HEK293 (cell line): ENCODE measurements around the gene CERS3.

Source experiments
- CTCF ChIA-PET: fragments of 350-600 bp; formaldehyde crosslinking; extraction: SDS; loops from one replicate; lab custom pipeline; 2021; ENCODE audit warnings: antibody characterized with exemption; lab: Yijun Ruan, JAX
- POLR2A ChIA-PET: fragments of 300-600 bp; formaldehyde crosslinking; extraction: SDS; loops from one replicate; lab custom pipeline; 2020; ENCODE audit warnings: antibody characterized with exemption, inconsistent platforms; lab: Yijun Ruan, JAX
- H3K27ac ChIP-seq: fragments of 200-500 bp; sonication (Bioruptor generic); 2 replicates; pipeline ENCODE4 v1.5.1; 2014; ENCODE audit warnings: low read depth, low read length, control low read depth, inconsistent platforms; ENCODE audit errors: extremely low read depth
- H3K36me3 ChIP-seq, 2 experiments: fragments of 200-500 bp in 1 of 2; sonication (Bioruptor generic) in 1 of 2; 1 replicate in 1 of 2; 2 replicates in 1 of 2; pipeline ENCODE4 v1.5.1; 2014 to 2017; ENCODE audit warnings: inconsistent platforms in 2 of 2, low read length in 2 of 2; ENCODE audit not compliant: control insufficient read depth in 2 of 2, insufficient read depth in 1 of 2
- H3K4me1 ChIP-seq: fragments of 200-500 bp; sonication (Bioruptor generic); 2 replicates; pipeline ENCODE4 v1.5.1; 2014; ENCODE audit warnings: mild to moderate bottlenecking, low read length, inconsistent platforms; ENCODE audit not compliant: control insufficient read depth, insufficient read depth
- H3K4me3 ChIP-seq: 2 replicates; pipeline ENCODE4 v1.5.1; 2011; ENCODE audit warnings: low read depth, mild to moderate bottlenecking, control low read depth, low read length, moderate library complexity
- H3K9me3 ChIP-seq: fragments of 200-500 bp; sonication (Bioruptor generic); 2 replicates; pipeline ENCODE4 v1.5.1; 2014; ENCODE audit warnings: low read depth, low read length, inconsistent platforms; ENCODE audit not compliant: control insufficient read depth, insufficient read depth
- KLF1 ChIP-seq: fragments of 450-650 bp; formaldehyde crosslinking; IDR thresholded peaks from 2 replicates; pipeline ENCODE4 v1.5.1; 2016; ENCODE audit warnings: missing biosample characterization, missing genetic modification characterization
- RBAK ChIP-seq: fragments of 450-650 bp; formaldehyde crosslinking; IDR thresholded peaks from 2 replicates; pipeline ENCODE4 v1.5.1; 2016; ENCODE audit warnings: missing biosample characterization, missing genetic modification characterization
- SALL2 ChIP-seq: fragments of 450-650 bp; formaldehyde crosslinking; IDR thresholded peaks from 2 replicates; pipeline ENCODE4 v1.5.0; 2017; ENCODE audit warnings: missing biosample characterization, mild to moderate bottlenecking, missing genetic modification characterization, borderline replicate concordance
- SETDB1 ChIP-seq: IDR thresholded peaks from one replicate; pipeline ENCODE4 v1.6.1; 2017; ENCODE audit warnings: mild to moderate bottlenecking, low read length, moderate library complexity, mixed read lengths; ENCODE audit not compliant: insufficient read length
- ZNF148 ChIP-seq: fragments of 450-650 bp; formaldehyde crosslinking; IDR thresholded peaks from 2 replicates; pipeline ENCODE4 v1.5.0; 2017; ENCODE audit warnings: missing biosample characterization, missing genetic modification characterization, borderline replicate concordance
- ZNF223 ChIP-seq: fragments of 450-650 bp; formaldehyde crosslinking; IDR thresholded peaks from 2 replicates; pipeline ENCODE4 v1.5.1; 2016; ENCODE audit warnings: missing biosample characterization, missing genetic modification characterization
- ZNF354C ChIP-seq: fragments of 450-650 bp; formaldehyde crosslinking; IDR thresholded peaks from 2 replicates; pipeline ENCODE4 v1.5.1; 2016; ENCODE audit warnings: missing biosample characterization, missing genetic modification characterization, low read depth, borderline replicate concordance
- ZNF398 ChIP-seq: fragments of 450-650 bp; formaldehyde crosslinking; IDR thresholded peaks from 2 replicates; pipeline ENCODE4 v1.5.1; 2017; ENCODE audit warnings: missing biosample characterization, missing genetic modification characterization
- ZNF404 ChIP-seq: fragments of 450-650 bp; formaldehyde crosslinking; IDR thresholded peaks from 2 replicates; pipeline ENCODE4 v1.5.1; 2017; ENCODE audit warnings: missing biosample characterization, missing genetic modification characterization
- ZNF423 ChIP-seq: fragments of 450-650 bp; formaldehyde crosslinking; IDR thresholded peaks from 2 replicates; pipeline ENCODE4 v1.5.1; 2016; ENCODE audit warnings: missing biosample characterization, missing genetic modification characterization
- ZNF521 ChIP-seq: fragments of 450-650 bp; formaldehyde crosslinking; IDR thresholded peaks from 2 replicates; pipeline ENCODE4 v1.5.1; 2017; ENCODE audit warnings: missing biosample characterization, mild to moderate bottlenecking, missing genetic modification characterization
- ZNF76 ChIP-seq: fragments of 450-650 bp; formaldehyde crosslinking; IDR thresholded peaks from 2 replicates; pipeline ENCODE4; 2016; ENCODE audit warnings: low read depth, missing biosample characterization, missing genetic modification characterization, borderline replicate concordance
- ZNF791 ChIP-seq: fragments of 450-650 bp; formaldehyde crosslinking; IDR thresholded peaks from 2 replicates; pipeline ENCODE4 v1.5.1; 2016; ENCODE audit warnings: missing biosample characterization, missing genetic modification characterization
- TF ChIP-seq, protein P1 (sequence below): fragments of 450-650 bp; formaldehyde crosslinking; IDR thresholded peaks from 2 replicates; pipeline ENCODE4 v1.5.1; 2016; ENCODE audit warnings: missing biosample characterization, missing genetic modification characterization
- TF ChIP-seq, protein P2 (sequence below): fragments of 450-650 bp; formaldehyde crosslinking; conservative IDR thresholded peaks from 2 replicates; pipeline ENCODE4 v1.5.1; 2016; ENCODE audit warnings: low read depth, missing biosample characterization, missing genetic modification characterization

CERS3 gene

GRCh38 chr15:100461049-100461448, 67.7 kb downstream of the CERS3 start (continued):
- no peak for TF ChIP-seq SALL2 (tag by site-specific recombination)
- no peak for TF ChIP-seq ZNF148 (tag by site-specific recombination)
- TF ChIP-seq ZNF423 (tag by site-specific recombination), result no peak
- TF ChIP-seq, all 188 proteins: peak for 0

DNA sequence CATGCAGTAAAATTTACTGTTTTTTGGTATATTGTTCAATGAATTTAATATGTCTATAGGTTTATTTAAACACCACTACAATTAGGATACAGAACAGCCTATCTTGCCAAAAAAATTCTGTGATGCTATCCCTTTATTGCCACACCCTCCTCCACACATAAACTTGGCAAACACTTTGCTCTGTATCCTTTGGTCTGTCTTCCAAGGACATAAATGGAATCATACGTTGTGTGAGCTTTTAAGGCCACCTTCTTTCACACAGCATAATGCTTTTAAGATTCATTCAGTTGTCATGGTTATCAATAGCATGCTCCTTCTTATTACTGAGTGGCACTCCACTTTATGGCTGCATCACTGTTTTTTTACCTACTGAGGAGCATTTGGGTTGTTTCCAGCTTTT, 71.5 kb downstream of the CERS3 start:
- no peaks in the 10 kb centered on the region for H3K36me3 ChIP-seq
- ChIA-PET POLR2A (no interaction called here), CTCF (interaction anchor here (0.5 kb wide), 1 partner anchor 1045 kb away, joined by 3 read pairs; no protein-coding TSS in a partner anchor)
- no peaks in the 10 kb centered on the region for H3K9me3 ChIP-seq
- H3K4me3 ChIP-seq, result no peak overlapping the region
- H3K4me1 ChIP-seq, result no peaks in the 10 kb centered on the region
- TF ChIP-seq SETDB1 (peak; percentile 55), ZNF791 (tag by site-specific recombination) (no peak)
- no peak overlapping the region for H3K27ac ChIP-seq

DNA sequence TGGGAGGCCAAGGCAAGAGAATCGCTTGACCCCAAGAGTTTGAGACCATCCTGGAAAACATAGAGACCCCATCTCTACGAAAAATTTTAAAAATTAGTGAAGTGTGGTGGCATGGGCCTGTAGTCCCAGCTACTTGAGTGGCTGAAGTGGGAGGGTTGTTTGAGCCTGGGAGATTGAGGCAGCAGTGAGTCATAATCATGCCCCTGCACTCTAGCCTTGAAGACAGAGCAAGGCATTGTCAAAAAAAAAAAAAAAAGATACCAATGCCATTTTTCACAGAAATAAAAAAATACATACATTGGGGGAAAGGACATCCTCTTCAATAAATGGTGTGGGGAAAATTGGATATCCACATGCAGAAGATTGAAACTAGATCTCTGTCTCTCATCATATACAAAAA, 74.6 kb downstream of the CERS3 start:
- no peaks in the 10 kb centered on the region for H3K36me3 ChIP-seq
- POLR2A ChIA-PET, result no interaction called here
- H3K27ac ChIP-seq, result no peak overlapping the region
- no peak overlapping the region for H3K4me3 ChIP-seq
- no peaks in the 10 kb centered on the region for H3K9me3 ChIP-seq
- CTCF ChIA-PET, result interaction anchor here (0.6 kb wide), 1 partner anchor 1215 kb away, joined by 4 read pairs; no protein-coding TSS in a partner anchor
- no peaks in the 10 kb centered on the region for H3K4me1 ChIP-seq
- TF ChIP-seq ZNF354C (tag by site-specific recombination) (no peak), ZNF76 (no peak), ZNF148 (tag by site-specific recombination) (no peak), RBAK (tag by site-specific recombination) (no peak), KLF1 (tag by site-specific recombination) (no peak), ZNF404 (tag by site-specific recombination) (no peak), ZNF223 (tag by site-specific recombination) (no peak), ZNF521 (tag by site-specific recombination) (no peak), ZNF398 (no peak)
- TF ChIP-seq, protein P1, sequence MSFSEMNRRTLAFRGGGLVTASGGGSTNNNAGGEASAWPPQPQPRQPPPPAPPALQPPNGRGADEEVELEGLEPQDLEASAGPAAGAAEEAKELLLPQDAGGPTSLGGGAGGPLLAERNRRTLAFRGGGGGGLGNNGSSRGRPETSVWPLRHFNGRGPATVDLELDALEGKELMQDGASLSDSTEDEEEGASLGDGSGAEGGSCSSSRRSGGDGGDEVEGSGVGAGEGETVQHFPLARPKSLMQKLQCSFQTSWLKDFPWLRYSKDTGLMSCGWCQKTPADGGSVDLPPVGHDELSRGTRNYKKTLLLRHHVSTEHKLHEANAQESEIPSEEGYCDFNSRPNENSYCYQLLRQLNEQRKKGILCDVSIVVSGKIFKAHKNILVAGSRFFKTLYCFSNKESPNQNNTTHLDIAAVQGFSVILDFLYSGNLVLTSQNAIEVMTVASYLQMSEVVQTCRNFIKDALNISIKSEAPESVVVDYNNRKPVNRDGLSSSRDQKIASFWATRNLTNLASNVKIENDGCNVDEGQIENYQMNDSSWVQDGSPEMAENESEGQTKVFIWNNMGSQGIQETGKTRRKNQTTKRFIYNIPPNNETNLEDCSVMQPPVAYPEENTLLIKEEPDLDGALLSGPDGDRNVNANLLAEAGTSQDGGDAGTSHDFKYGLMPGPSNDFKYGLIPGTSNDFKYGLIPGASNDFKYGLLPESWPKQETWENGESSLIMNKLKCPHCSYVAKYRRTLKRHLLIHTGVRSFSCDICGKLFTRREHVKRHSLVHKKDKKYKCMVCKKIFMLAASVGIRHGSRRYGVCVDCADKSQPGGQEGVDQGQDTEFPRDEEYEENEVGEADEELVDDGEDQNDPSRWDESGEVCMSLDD (tag by site-specific recombination), result no peak
- TF ChIP-seq, protein P2, sequence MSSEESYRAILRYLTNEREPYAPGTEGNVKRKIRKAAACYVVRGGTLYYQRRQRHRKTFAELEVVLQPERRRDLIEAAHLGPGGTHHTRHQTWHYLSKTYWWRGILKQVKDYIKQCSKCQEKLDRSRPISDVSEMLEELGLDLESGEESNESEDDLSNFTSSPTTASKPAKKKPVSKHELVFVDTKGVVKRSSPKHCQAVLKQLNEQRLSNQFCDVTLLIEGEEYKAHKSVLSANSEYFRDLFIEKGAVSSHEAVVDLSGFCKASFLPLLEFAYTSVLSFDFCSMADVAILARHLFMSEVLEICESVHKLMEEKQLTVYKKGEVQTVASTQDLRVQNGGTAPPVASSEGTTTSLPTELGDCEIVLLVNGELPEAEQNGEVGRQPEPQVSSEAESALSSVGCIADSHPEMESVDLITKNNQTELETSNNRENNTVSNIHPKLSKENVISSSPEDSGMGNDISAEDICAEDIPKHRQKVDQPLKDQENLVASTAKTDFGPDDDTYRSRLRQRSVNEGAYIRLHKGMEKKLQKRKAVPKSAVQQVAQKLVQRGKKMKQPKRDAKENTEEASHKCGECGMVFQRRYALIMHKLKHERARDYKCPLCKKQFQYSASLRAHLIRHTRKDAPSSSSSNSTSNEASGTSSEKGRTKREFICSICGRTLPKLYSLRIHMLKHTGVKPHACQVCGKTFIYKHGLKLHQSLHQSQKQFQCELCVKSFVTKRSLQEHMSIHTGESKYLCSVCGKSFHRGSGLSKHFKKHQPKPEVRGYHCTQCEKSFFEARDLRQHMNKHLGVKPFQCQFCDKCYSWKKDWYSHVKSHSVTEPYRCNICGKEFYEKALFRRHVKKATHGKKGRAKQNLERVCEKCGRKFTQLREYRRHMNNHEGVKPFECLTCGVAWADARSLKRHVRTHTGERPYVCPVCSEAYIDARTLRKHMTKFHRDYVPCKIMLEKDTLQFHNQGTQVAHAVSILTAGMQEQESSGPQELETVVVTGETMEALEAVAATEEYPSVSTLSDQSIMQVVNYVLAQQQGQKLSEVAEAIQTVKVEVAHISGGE (tag by site-specific recombination), result no peak
